ENCODE measurements around the gene JCAD. TPM values are rescaled to one million over a fixed set of nuclear protein-coding genes. Genes with fewer than 3 reads are reported as not detected.
A peak's percentile ranks its signal among the peaks of the same experiment; 100 is the strongest.

Gene JCAD
- total and polyA plus RNA-seq, 7 donors: 4.3 to 22.5 (median 10.9) TPM

- no peak for ATAC-seq
- H3K4me3 ChIP-seq: no peak overlapping the region
- H3K27ac ChIP-seq: no peak overlapping the region
- peaks cover 20% of the 10 kb centered on the region for H3K4me1 ChIP-seq
- H3K27me3 ChIP-seq (ENCODE audit: insufficient read depth in 3 of 3, low read length in 2 of 3): no peaks in the 10 kb centered on the region
- no peak for DNase-seq
- 54 to 65% (median 65%) methylated on average over 5 of the region's 5 CpGs for WGBS, 3 donors
- intact Hi-C loops (cut with DNase I): no loop called here
- no peak for TF ChIP-seq CTCF (IDR thresholded peaks at IDR 0.05)
- H3K36me3 ChIP-seq (ENCODE audit: insufficient read depth in 1 of 2, low read depth in 1 of 2): no peaks in the 10 kb centered on the region
- H3K9me3 ChIP-seq: no peaks in the 10 kb centered on the region
Observed at GRCh38 chr10:29973921-29974320, 85.5 kb downstream of the JCAD start.

GRCh38 chr10:29970576-29970975 is 88.8 kb downstream of the JCAD start:
- Histone ChIP-seq H3K27me3 (ENCODE audit: insufficient read depth in 3 of 3, low read length in 2 of 3) (no peaks in the 10 kb centered on the region), H3K27ac (peak overlapping the region; percentile 77), H3K4me3 (no peak overlapping the region), H3K36me3 (ENCODE audit: insufficient read depth in 1 of 2, low read depth in 1 of 2) (no peaks in the 10 kb centered on the region), H3K9me3 (no peaks in the 10 kb centered on the region), H3K4me1 (peaks cover 26% of the 10 kb centered on the region)
- TF ChIP-seq CTCF (IDR thresholded peaks at IDR 0.05): no peak
- intact Hi-C loops (cut with DNase I): no loop called here
- ATAC-seq (no peak), DNase-seq (no peak)
- 70 to 78% (median 76%) methylated on average over 2 of the region's 2 CpGs for WGBS, 3 donors

- WGBS, 3 donors: 44 to 62% (median 45%) methylated on average over 6 of the region's 6 CpGs
- H3K27ac ChIP-seq: peak overlapping the region; percentile 77
- no peak overlapping the region for H3K4me3 ChIP-seq
- DNase-seq (peak in 1 of 2 donors; percentile 62), ATAC-seq (peak; percentile 26 to 55 (median 40))
- intact Hi-C loops (cut with DNase I): no loop called here
- no peaks in the 10 kb centered on the region for H3K36me3 ChIP-seq (ENCODE audit: insufficient read depth in 1 of 2, low read depth in 1 of 2)
- no peaks in the 10 kb centered on the region for H3K27me3 ChIP-seq (ENCODE audit: insufficient read depth in 3 of 3, low read length in 2 of 3)
- TF ChIP-seq CTCF (IDR thresholded peaks at IDR 0.05): no peak
- H3K9me3 ChIP-seq: no peaks in the 10 kb centered on the region
- peaks cover 26% of the 10 kb centered on the region for H3K4me1 ChIP-seq
Observed at GRCh38 chr10:29970012-29970396, 89.4 kb downstream of the JCAD start.

- peak; percentile 60 to 86 for DNase-seq
- no peaks in the 10 kb centered on the region for H3K36me3 ChIP-seq (ENCODE audit: insufficient read depth in 1 of 2, low read depth in 1 of 2)
- no peaks in the 10 kb centered on the region for H3K27me3 ChIP-seq (ENCODE audit: insufficient read depth in 3 of 3, low read length in 2 of 3)
- no peaks in the 10 kb centered on the region for H3K9me3 ChIP-seq
- peak overlapping the region; percentile 77 for H3K27ac ChIP-seq
- TF ChIP-seq CTCF (IDR thresholded peaks at IDR 0.05): no peak
- no peak overlapping the region for H3K4me3 ChIP-seq
- ATAC-seq: peak; percentile 95 to 97 (median 96)
- peaks cover 26% of the 10 kb centered on the region for H3K4me1 ChIP-seq
- 27 to 49% (median 28%) methylated on average over 12 of the region's 12 CpGs for WGBS, 3 donors
- intact Hi-C loops (cut with DNase I): loop anchor here (2.0 kb wide), 2 partner anchors 21 to 27 kb away; no protein-coding TSS in a partner anchor
Observed at GRCh38 chr10:29969255-29970011, 90.0 kb downstream of the JCAD start.
